Measurements from ENCODE around the gene ZDHHC8.

ZDHHC8 gene

GRCh38 chr22:20167643-20168322 lies 36.2 kb downstream of the ZDHHC8 start:
- no peak for DNase-seq

- DNase-seq, result no peak
Measured at GRCh38 chr22:20169253-20169822, 37.7 kb downstream of the ZDHHC8 start.

GRCh38 chr22:20170170-20170569 lies 38.6 kb downstream of the ZDHHC8 start:
- DNase-seq, result no peak

- DNase-seq, result no peak
Measured at GRCh38 chr22:20171288-20172140, 39.9 kb downstream of the ZDHHC8 start.

- no peak for DNase-seq
Measured at GRCh38 chr22:20172141-20172613, 40.6 kb downstream of the ZDHHC8 start.

GRCh38 chr22:20173246-20173645 lies 41.6 kb downstream of the ZDHHC8 start:
- DNase-seq, result no peak

GRCh38 chr22:20173772-20174171 lies 42.2 kb downstream of the ZDHHC8 start:
- no peak for DNase-seq

- no peak for DNase-seq
Measured at GRCh38 chr22:20174785-20175596, 43.4 kb downstream of the ZDHHC8 start.

- DNase-seq, result no peak
Measured at GRCh38 chr22:20175597-20175900, 43.9 kb downstream of the ZDHHC8 start.

GRCh38 chr22:20176421-20177085 lies 44.9 kb downstream of the ZDHHC8 start:
- no peak for DNase-seq

- no peak for DNase-seq
Measured at GRCh38 chr22:20177217-20177911, 45.8 kb downstream of the ZDHHC8 start.

- no peak for DNase-seq
Measured at GRCh38 chr22:20178075-20178914, 46.7 kb downstream of the ZDHHC8 start.

GRCh38 chr22:20178915-20179227 lies 47.3 kb downstream of the ZDHHC8 start:
- DNase-seq, result no peak

GRCh38 chr22:20179455-20180244 lies 48.0 kb downstream of the ZDHHC8 start:
- no peak for DNase-seq

- DNase-seq, result no peak
Measured at GRCh38 chr22:20180245-20180630, 48.6 kb downstream of the ZDHHC8 start.

- DNase-seq, result no peak
Measured at GRCh38 chr22:20180640-20181039, 49.0 kb downstream of the ZDHHC8 start.

GRCh38 chr22:20181194-20181883 lies 49.7 kb downstream of the ZDHHC8 start:
- no peak for DNase-seq

GRCh38 chr22:20181884-20182236 lies 50.3 kb downstream of the ZDHHC8 start:
- no peak for DNase-seq

- DNase-seq, result no peak
Measured at GRCh38 chr22:20182365-20182764, 50.8 kb downstream of the ZDHHC8 start.

- no peak for DNase-seq
Measured at GRCh38 chr22:20183101-20183500, 51.5 kb downstream of the ZDHHC8 start.
